Brain microvascular endothelial cell (primary cell): ENCODE measurements around the gene CCR5.
"Not testable (repeated sequence)": the region's sequence is repeated elsewhere in the genome, so short reads cannot be mapped to it uniquely, and the experiment has no call there.

ENCODE experiments used
- DNase-seq: peaks from one replicate; pipeline ENCODE4 v3.0.0-alpha.2; 2020
- H3K27ac ChIP-seq: fragments of 250-450 bp; sonication (Bioruptor Pico); 2 replicates; pipeline ENCODE4 v1.5.1; 2020; ENCODE audit warnings: mild to moderate bottlenecking, moderate library complexity
- H3K27me3 ChIP-seq: fragments of 250-450 bp; sonication (Bioruptor Pico); replicated peaks from 2 replicates; pipeline ENCODE4 v1.5.1; 2020; ENCODE audit warnings: mild to moderate bottlenecking
- H3K36me3 ChIP-seq: fragments of 250-450 bp; sonication (Bioruptor Pico); replicated peaks from 2 replicates; pipeline ENCODE4 v1.5.1; 2020; ENCODE audit warnings: mild to moderate bottlenecking
- H3K4me3 ChIP-seq: 2 replicates; pipeline ENCODE4 v1.5.1; 2011; ENCODE audit warnings: low read depth, mild to moderate bottlenecking, control low read depth, low read length, moderate library complexity
- in situ Hi-C: cut with HindIII; loops from 2 replicates; pipeline ENCODE4 v1.10.0; 2017; ENCODE audit warnings: low sequenced_read_pairs, low pct_ligation_motif_present
- TF ChIP-seq, protein P1 (sequence below): IDR thresholded peaks from 2 replicates; pipeline ENCODE4 v1.5.1; 2011; ENCODE audit warnings: low read depth, mild to moderate bottlenecking, moderate library complexity, low read length, control low read depth, inconsistent platforms; ENCODE audit errors: missing control alignments

The CCR5 gene

DNA sequence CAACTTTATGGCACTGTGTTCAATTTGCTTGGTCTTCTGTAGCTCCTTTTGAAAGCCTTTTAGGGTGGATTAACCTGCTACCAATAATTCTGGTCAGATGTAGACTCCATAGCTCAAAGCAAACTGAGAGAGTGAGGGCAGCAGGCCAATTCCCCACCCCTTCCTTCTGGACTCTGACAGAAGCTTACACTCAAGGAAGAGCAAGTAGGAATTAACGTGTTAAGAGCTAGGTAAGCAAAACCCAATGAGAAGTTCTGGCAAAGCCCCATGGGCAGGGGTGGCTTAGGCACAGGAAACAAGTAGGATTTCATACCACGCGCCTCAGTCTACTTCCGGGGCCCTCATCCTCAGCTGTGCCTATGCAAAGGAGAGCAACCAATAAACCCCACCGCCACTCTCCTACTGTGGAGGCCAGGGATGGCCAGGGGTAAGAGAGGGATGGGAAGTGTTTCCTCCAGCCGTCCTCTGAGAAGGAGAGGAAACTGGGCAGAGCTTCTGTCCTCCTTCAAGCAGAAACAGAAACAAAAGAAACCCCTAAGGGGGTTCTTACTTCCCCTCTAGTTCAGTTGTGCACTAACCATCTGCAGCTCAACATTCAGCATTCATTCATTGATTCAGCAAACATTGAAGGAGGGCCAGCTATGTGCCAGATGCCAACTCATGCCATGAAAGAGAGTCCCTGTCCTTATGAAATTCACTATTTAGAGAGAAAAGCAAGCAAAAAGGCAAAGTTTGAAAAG, 12.6 kb downstream of the CCR5 start:
- Histone ChIP-seq H3K4me3 (no peak overlapping the region), H3K27ac (no peak overlapping the region), H3K36me3 (no peaks in the 10 kb centered on the region), H3K27me3 (no peaks in the 10 kb centered on the region)
- no peak for DNase-seq
- in situ Hi-C loops: no loop called here
- TF ChIP-seq, protein P1, sequence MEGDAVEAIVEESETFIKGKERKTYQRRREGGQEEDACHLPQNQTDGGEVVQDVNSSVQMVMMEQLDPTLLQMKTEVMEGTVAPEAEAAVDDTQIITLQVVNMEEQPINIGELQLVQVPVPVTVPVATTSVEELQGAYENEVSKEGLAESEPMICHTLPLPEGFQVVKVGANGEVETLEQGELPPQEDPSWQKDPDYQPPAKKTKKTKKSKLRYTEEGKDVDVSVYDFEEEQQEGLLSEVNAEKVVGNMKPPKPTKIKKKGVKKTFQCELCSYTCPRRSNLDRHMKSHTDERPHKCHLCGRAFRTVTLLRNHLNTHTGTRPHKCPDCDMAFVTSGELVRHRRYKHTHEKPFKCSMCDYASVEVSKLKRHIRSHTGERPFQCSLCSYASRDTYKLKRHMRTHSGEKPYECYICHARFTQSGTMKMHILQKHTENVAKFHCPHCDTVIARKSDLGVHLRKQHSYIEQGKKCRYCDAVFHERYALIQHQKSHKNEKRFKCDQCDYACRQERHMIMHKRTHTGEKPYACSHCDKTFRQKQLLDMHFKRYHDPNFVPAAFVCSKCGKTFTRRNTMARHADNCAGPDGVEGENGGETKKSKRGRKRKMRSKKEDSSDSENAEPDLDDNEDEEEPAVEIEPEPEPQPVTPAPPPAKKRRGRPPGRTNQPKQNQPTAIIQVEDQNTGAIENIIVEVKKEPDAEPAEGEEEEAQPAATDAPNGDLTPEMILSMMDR: no peak

DNA sequence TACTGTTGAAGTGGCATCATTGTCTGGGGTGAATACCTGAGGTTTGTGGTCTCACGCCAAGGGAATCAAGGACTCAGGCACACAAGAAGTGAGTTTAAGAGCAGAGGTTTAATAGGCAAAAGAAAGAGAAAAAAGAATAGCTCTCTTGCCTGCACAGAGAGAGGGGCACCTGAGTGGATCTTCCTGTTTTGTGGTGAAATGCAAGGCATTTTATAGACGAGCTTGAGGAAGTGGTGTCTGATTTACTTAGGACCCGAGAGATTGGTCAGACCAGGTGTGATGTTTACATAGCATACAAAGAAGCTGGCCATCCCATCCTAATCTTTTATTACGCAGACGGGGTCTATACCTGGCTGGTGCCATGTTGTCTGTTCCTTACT, 13.2 kb downstream of the CCR5 start:
- H3K27ac ChIP-seq: no peak overlapping the region
- TF ChIP-seq, protein P1: no peak
- H3K27me3 ChIP-seq: no peaks in the 10 kb centered on the region
- DNase-seq: no peak
- in situ Hi-C loops: no loop called here
- no peak overlapping the region for H3K4me3 ChIP-seq
- no peaks in the 10 kb centered on the region for H3K36me3 ChIP-seq

DNA sequence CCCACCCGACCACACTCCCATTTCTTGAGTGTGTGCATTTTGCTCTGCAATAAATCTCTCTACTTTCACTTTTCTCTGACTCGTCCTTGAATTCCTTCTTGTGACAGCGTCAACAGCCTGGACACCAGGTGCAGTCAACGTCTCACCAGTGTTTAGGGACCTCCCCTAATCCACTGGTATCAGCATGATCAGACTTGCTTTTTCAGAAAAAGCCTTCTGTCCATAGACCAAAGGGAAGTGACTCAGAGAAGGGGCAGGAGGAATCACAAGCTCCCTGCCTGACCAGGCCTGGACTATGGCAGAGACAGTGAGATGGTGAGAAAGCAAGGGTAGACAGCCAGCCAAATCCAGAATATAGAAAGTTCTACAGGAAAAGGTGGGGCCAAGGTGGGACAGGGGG, 15.5 kb downstream of the CCR5 start:
- Histone ChIP-seq H3K27ac (no peak overlapping the region), H3K36me3 (no peaks in the 10 kb centered on the region), H3K27me3 (no peaks in the 10 kb centered on the region), H3K4me3 (no peak overlapping the region)
- TF ChIP-seq, protein P1: no peak
- in situ Hi-C loops: no loop called here
- peak; percentile 54 for DNase-seq

DNA sequence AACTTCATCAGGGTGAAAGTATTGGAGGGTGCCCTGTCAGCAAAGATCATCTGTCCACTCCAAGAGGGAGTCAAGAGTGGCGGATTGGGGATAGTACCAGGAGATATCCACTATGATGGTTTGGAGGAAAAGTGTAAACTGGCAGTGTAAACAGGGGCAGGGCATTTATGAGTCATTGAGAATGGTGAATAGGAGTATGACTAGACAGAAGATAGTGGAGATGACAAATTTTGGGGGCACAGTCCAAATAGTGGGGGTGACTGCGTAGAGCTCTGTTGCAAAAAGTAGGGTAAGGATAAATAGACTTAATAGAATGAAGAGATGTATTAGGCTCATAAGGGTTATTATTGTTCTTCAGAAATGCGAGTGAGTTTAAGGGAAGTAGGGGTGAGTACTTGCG, 18.1 kb downstream of the CCR5 start:
- H3K36me3 ChIP-seq, DNase-seq, H3K27me3 ChIP-seq, H3K4me3 ChIP-seq, H3K27ac ChIP-seq, in situ Hi-C loops: not testable (repeated sequence)

DNA sequence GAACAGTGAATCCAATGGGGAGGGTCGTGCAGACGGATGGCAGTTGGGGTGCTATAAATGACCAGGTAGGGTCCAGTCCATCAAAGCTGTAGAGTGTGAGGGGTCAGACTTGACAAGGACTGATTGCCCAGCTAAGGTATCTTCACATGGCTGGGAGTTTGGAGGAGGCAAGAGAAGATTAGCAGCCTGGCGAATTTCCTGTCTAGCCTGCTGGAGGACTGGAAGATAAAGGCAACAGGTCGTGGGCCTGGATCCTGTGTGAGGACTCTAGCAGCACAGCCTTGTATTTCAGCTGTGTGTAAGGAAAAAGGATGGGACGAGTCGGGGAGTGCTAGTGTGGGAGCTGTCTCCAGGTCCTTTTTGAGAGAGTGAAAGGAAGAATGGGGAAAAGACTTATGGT, 18.6 kb downstream of the CCR5 start:
- no peak overlapping the region for H3K4me3 ChIP-seq
- no peaks in the 10 kb centered on the region for H3K27me3 ChIP-seq
- no peak for DNase-seq
- H3K27ac ChIP-seq: no peak overlapping the region
- in situ Hi-C loops: no loop called here
- no peaks in the 10 kb centered on the region for H3K36me3 ChIP-seq
- TF ChIP-seq, protein P1: no peak

DNA sequence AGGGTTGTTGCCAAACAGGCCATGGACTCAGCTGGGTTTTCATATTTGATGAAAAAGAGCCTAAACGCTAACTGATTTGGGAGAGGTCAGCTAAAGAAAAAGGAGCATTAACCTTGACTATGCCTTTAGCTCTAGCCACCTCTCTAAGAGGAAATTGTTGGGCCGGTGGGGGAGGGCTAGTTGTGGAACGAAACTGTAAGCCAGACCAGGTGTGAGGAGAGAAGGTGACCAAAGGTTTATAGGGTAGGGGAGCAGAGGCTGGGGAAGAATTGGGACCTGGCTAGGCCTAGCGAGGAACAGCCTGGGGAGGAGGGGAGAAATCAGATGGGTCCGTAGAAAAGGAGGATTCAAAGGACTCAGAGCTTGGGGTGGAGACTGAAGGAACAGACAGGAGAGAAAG, 20.8 kb downstream of the CCR5 start:
- in situ Hi-C loops, H3K4me3 ChIP-seq, H3K36me3 ChIP-seq, DNase-seq, H3K27me3 ChIP-seq, H3K27ac ChIP-seq: not testable (repeated sequence)

DNA sequence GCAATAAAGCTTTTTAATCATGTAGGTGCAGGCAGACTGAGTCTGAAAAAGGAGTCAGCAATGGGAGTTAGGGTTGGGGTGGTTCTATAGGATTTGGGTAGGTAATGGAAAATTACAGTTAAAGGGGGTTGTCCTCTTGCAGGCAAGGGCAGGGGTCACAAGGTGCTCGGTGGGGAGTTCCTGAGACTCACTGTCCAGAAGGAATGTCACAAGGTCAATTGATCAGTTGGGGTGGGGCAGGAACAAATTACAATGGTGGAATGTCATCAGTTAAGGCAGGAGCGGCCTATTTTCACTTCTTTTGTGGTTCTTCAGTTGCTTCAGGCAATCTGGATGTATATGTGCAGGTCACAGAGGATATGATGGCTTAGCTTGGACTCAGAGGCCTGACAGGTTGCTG, 22.3 kb downstream of the CCR5 start:
- no peaks in the 10 kb centered on the region for H3K36me3 ChIP-seq
- H3K27ac ChIP-seq: no peak overlapping the region
- no peaks in the 10 kb centered on the region for H3K27me3 ChIP-seq
- H3K4me3 ChIP-seq: no peak overlapping the region
- TF ChIP-seq, protein P1: no peak
- in situ Hi-C loops: no loop called here
- no peak for DNase-seq
